Smooth muscle cell of bladder (primary cell): Measurements from ENCODE around the gene TAF15. TPM values are rescaled to one million over a fixed set of nuclear protein-coding genes. Genes with fewer than 3 reads are reported as not detected.

Experiments
- total RNA-seq: library from RNA; depleted of rRNA; stranded (reverse); fragments of >200 nt; gene quantifications from 2 replicates; pipeline ENCODE4 v1.2.3, GENCODE V29; 2014

The TAF15 gene
- 49.5 and 55.0 TPM in 2 replicates for total RNA-seq

GRCh38 chr17:35808962-35809854, at the start of gene TAF15:
TSS of gene TAF15 (plus strand) at chr17:35809484. CDS start at chr17:35809570, 86 bp downstream.

GRCh38 chr17:35760587-35760986, 48.7 kb upstream of the TAF15 start, which contains the start of gene C17orf50:
TSS of gene C17orf50 (plus strand) at chr17:35760887. CDS start at chr17:35760942, 55 bp downstream.

GRCh38 chr17:35795007-35795870, 14.0 kb upstream of the TAF15 start, which contains the start of gene MMP28:
TSS of gene MMP28 (minus strand) at chr17:35795641. CDS start at chr17:35795377, 264 bp downstream.

GRCh38 chr17:35868737-35869136, 59.5 kb downstream of the TAF15 start, which contains the start of gene HEATR9:
TSS of gene HEATR9 (minus strand) at chr17:35868891. CDS start at chr17:35868742, 149 bp downstream.

GRCh38 chr17:35879773-35880654, 70.7 kb downstream of the TAF15 start, which contains the start of gene CCL5:
TSS of gene CCL5 (minus strand) at chr17:35880360.

Other genes starting within 250 kb of the TAF15 start
- not detected in 2 replicates for gene SLFN14, start 248.7 kb upstream of the TAF15 start, total RNA-seq
- 4.1 and 4.8 TPM in 2 replicates for gene PEX12, start 230.9 kb upstream of the TAF15 start, total RNA-seq
- 42.7 and 51.1 TPM in 2 replicates for gene AP2B1, start 222.2 kb upstream of the TAF15 start, total RNA-seq
- 1.7 and 7.3 TPM in 2 replicates for gene RASL10B, start 77.8 kb upstream of the TAF15 start, total RNA-seq
- gene GAS2L2, start 56.2 kb upstream of the TAF15 start, total RNA-seq = under 0.01 and 0.09 TPM in 2 replicates
- not detected in 2 replicates for gene C17orf50, start 48.6 kb upstream of the TAF15 start, total RNA-seq
- gene MMP28, start 13.8 kb upstream of the TAF15 start, total RNA-seq = 1.0 and 2.6 TPM in 2 replicates
- gene HEATR9, start 59.4 kb downstream of the TAF15 start, total RNA-seq = not detected in 2 replicates
- not detected in 2 replicates for gene CCL5, start 70.9 kb downstream of the TAF15 start, total RNA-seq
- 0.09 and 0.28 TPM in 2 replicates for gene RDM1, start 121.3 kb downstream of the TAF15 start, total RNA-seq
- gene LYZL6, start 134.2 kb downstream of the TAF15 start, total RNA-seq = not detected in 2 replicates
- not detected in 2 replicates for gene CCL16, start 172.0 kb downstream of the TAF15 start, total RNA-seq
- gene CCL14, start 177.2 kb downstream of the TAF15 start, total RNA-seq = not detected in 2 replicates
- gene CCL15, start 192.1 kb downstream of the TAF15 start, total RNA-seq = not detected in 2 replicates
- not detected in 2 replicates for gene CCL23, start 208.5 kb downstream of the TAF15 start, total RNA-seq